ENCODE measurements around the gene GSTA3.
"Not testable (repeated sequence)": the region's sequence is repeated elsewhere in the genome, so short reads cannot be mapped to it uniquely, and the experiment has no call there.

Gene GSTA3

GRCh38 chr6:52925919-52926792 lies 16.7 kb upstream of the GSTA3 start:
- no peaks in the 10 kb centered on the region for H3K36me3 ChIP-seq (ENCODE audit: control insufficient read depth, insufficient read depth, low read length)
- no peak overlapping the region for H3K9ac ChIP-seq (ENCODE audit: low read length)
- H3K27ac ChIP-seq (ENCODE audit: low read depth, low read length): no peak overlapping the region
- H3K4me3 ChIP-seq (ENCODE audit: low read length): no peak overlapping the region
- H3K4me1 ChIP-seq (ENCODE audit: control insufficient read depth, insufficient read depth, low read length): no peaks in the 10 kb centered on the region
- H3K27me3 ChIP-seq (ENCODE audit: control insufficient read depth, insufficient read depth, low read length): no peaks in the 10 kb centered on the region

GRCh38 chr6:52925042-52925441 lies 15.5 kb upstream of the GSTA3 start:
- Histone ChIP-seq H3K4me1 (ENCODE audit: control insufficient read depth, insufficient read depth, low read length) (no peaks in the 10 kb centered on the region), H3K4me3 (ENCODE audit: low read length) (no peak overlapping the region), H3K27me3 (ENCODE audit: control insufficient read depth, insufficient read depth, low read length) (no peaks in the 10 kb centered on the region), H3K27ac (ENCODE audit: low read depth, low read length) (no peak overlapping the region), H3K36me3 (ENCODE audit: control insufficient read depth, insufficient read depth, low read length) (no peaks in the 10 kb centered on the region), H3K9ac (ENCODE audit: low read length) (no peak overlapping the region)

GRCh38 chr6:52923689-52924088 lies 14.2 kb upstream of the GSTA3 start:
- H3K36me3 ChIP-seq (ENCODE audit: control insufficient read depth, insufficient read depth, low read length); H3K4me3 ChIP-seq (ENCODE audit: low read length); H3K27me3 ChIP-seq (ENCODE audit: control insufficient read depth, insufficient read depth, low read length); H3K4me1 ChIP-seq (ENCODE audit: control insufficient read depth, insufficient read depth, low read length); H3K9ac ChIP-seq (ENCODE audit: low read length); H3K27ac ChIP-seq (ENCODE audit: low read depth, low read length): not testable (repeated sequence)

- Histone ChIP-seq H3K9ac (ENCODE audit: low read length) (no peak overlapping the region), H3K36me3 (ENCODE audit: control insufficient read depth, insufficient read depth, low read length) (no peaks in the 10 kb centered on the region), H3K27me3 (ENCODE audit: control insufficient read depth, insufficient read depth, low read length) (no peaks in the 10 kb centered on the region), H3K4me3 (ENCODE audit: low read length) (no peak overlapping the region), H3K4me1 (ENCODE audit: control insufficient read depth, insufficient read depth, low read length) (no peaks in the 10 kb centered on the region), H3K27ac (ENCODE audit: low read depth, low read length) (no peak overlapping the region)
Observed at GRCh38 chr6:52922161-52922560, 12.7 kb upstream of the GSTA3 start.

- no peaks in the 10 kb centered on the region for H3K36me3 ChIP-seq (ENCODE audit: control insufficient read depth, insufficient read depth, low read length)
- no peaks in the 10 kb centered on the region for H3K4me1 ChIP-seq (ENCODE audit: control insufficient read depth, insufficient read depth, low read length)
- no peak overlapping the region for H3K27ac ChIP-seq (ENCODE audit: low read depth, low read length)
Observed at GRCh38 chr6:52921743-52922142, 12.2 kb upstream of the GSTA3 start.

GRCh38 chr6:52919511-52919910 lies 10.0 kb upstream of the GSTA3 start:
- not testable (repeated sequence) for H3K4me3 ChIP-seq (ENCODE audit: low read length); H3K36me3 ChIP-seq (ENCODE audit: control insufficient read depth, insufficient read depth, low read length); H3K4me1 ChIP-seq (ENCODE audit: control insufficient read depth, insufficient read depth, low read length); H3K27ac ChIP-seq (ENCODE audit: low read depth, low read length); H3K9ac ChIP-seq (ENCODE audit: low read length); H3K27me3 ChIP-seq (ENCODE audit: control insufficient read depth, insufficient read depth, low read length)

More at GRCh38 chr6:52921743-52922142, 12.2 kb upstream of the GSTA3 start:
- Histone ChIP-seq H3K27me3 (ENCODE audit: control insufficient read depth, insufficient read depth, low read length) (no peaks in the 10 kb centered on the region), H3K9ac (ENCODE audit: low read length) (no peak overlapping the region), H3K4me3 (ENCODE audit: low read length) (no peak overlapping the region)

GRCh38 chr6:52918771-52919170 lies 9.3 kb upstream of the GSTA3 start:
- not testable (repeated sequence) for H3K27ac ChIP-seq (ENCODE audit: low read depth, low read length); H3K4me1 ChIP-seq (ENCODE audit: control insufficient read depth, insufficient read depth, low read length)

GRCh38 chr6:52918027-52918686 lies 8.7 kb upstream of the GSTA3 start:
- H3K4me1 ChIP-seq (ENCODE audit: control insufficient read depth, insufficient read depth, low read length); H3K9ac ChIP-seq (ENCODE audit: low read length); H3K36me3 ChIP-seq (ENCODE audit: control insufficient read depth, insufficient read depth, low read length); H3K4me3 ChIP-seq (ENCODE audit: low read length); H3K27ac ChIP-seq (ENCODE audit: low read depth, low read length); H3K27me3 ChIP-seq (ENCODE audit: control insufficient read depth, insufficient read depth, low read length): not testable (repeated sequence)

More at GRCh38 chr6:52918771-52919170, 9.3 kb upstream of the GSTA3 start:
- H3K36me3 ChIP-seq (ENCODE audit: control insufficient read depth, insufficient read depth, low read length); H3K4me3 ChIP-seq (ENCODE audit: low read length); H3K27me3 ChIP-seq (ENCODE audit: control insufficient read depth, insufficient read depth, low read length); H3K9ac ChIP-seq (ENCODE audit: low read length): not testable (repeated sequence)

GRCh38 chr6:52914516-52914915 lies 5.0 kb upstream of the GSTA3 start:
- no peak overlapping the region for H3K4me3 ChIP-seq (ENCODE audit: low read length)
- H3K9ac ChIP-seq (ENCODE audit: low read length): no peak overlapping the region

GRCh38 chr6:52910091-52910490 lies 593 bp upstream of the GSTA3 start:
- no peak overlapping the region for H3K4me3 ChIP-seq (ENCODE audit: low read length)
- H3K4me1 ChIP-seq (ENCODE audit: control insufficient read depth, insufficient read depth, low read length): no peaks in the 10 kb centered on the region
- H3K27me3 ChIP-seq (ENCODE audit: control insufficient read depth, insufficient read depth, low read length): no peaks in the 10 kb centered on the region
- H3K36me3 ChIP-seq (ENCODE audit: control insufficient read depth, insufficient read depth, low read length): no peaks in the 10 kb centered on the region
- H3K27ac ChIP-seq (ENCODE audit: low read depth, low read length): no peak overlapping the region
- H3K9ac ChIP-seq (ENCODE audit: low read length): no peak overlapping the region

More at GRCh38 chr6:52914516-52914915, 5.0 kb upstream of the GSTA3 start:
- Histone ChIP-seq H3K27ac (ENCODE audit: low read depth, low read length) (no peak overlapping the region), H3K36me3 (ENCODE audit: control insufficient read depth, insufficient read depth, low read length) (no peaks in the 10 kb centered on the region), H3K4me1 (ENCODE audit: control insufficient read depth, insufficient read depth, low read length) (no peaks in the 10 kb centered on the region), H3K27me3 (ENCODE audit: control insufficient read depth, insufficient read depth, low read length) (no peaks in the 10 kb centered on the region)

- no peaks in the 10 kb centered on the region for H3K27me3 ChIP-seq (ENCODE audit: control insufficient read depth, insufficient read depth, low read length)
- no peaks in the 10 kb centered on the region for H3K36me3 ChIP-seq (ENCODE audit: control insufficient read depth, insufficient read depth, low read length)
- no peaks in the 10 kb centered on the region for H3K4me1 ChIP-seq (ENCODE audit: control insufficient read depth, insufficient read depth, low read length)
- H3K27ac ChIP-seq (ENCODE audit: low read depth, low read length): no peak overlapping the region
- H3K9ac ChIP-seq (ENCODE audit: low read length): no peak overlapping the region
- no peak overlapping the region for H3K4me3 ChIP-seq (ENCODE audit: low read length)
Observed at GRCh38 chr6:52909131-52909530, 367 bp downstream of the GSTA3 start.

GRCh38 chr6:52908526-52908925 lies 972 bp downstream of the GSTA3 start:
- Histone ChIP-seq H3K4me3 (ENCODE audit: low read length) (no peak overlapping the region), H3K36me3 (ENCODE audit: control insufficient read depth, insufficient read depth, low read length) (no peaks in the 10 kb centered on the region), H3K27me3 (ENCODE audit: control insufficient read depth, insufficient read depth, low read length) (no peaks in the 10 kb centered on the region), H3K27ac (ENCODE audit: low read depth, low read length) (no peak overlapping the region), H3K9ac (ENCODE audit: low read length) (no peak overlapping the region), H3K4me1 (ENCODE audit: control insufficient read depth, insufficient read depth, low read length) (no peaks in the 10 kb centered on the region)

All from rectal smooth muscle tissue (tissue), 1 donor.